NCI-H2196 treated with DMSO at 0.1 percent for 48 hours (cell line): ENCODE data around the gene GADD45GIP1.
"Not testable (repeated sequence)": the region's sequence is repeated elsewhere in the genome, so short reads cannot be mapped to it uniquely, and the experiment has no call there.

ENCODE experiments used
- DNase-seq: peaks from one replicate; lab custom pipeline; 2025; ENCODE audit not compliant: unreplicated experiment; lab: John Stamatoyannopoulos, UW

GADD45GIP1 gene

DNA sequence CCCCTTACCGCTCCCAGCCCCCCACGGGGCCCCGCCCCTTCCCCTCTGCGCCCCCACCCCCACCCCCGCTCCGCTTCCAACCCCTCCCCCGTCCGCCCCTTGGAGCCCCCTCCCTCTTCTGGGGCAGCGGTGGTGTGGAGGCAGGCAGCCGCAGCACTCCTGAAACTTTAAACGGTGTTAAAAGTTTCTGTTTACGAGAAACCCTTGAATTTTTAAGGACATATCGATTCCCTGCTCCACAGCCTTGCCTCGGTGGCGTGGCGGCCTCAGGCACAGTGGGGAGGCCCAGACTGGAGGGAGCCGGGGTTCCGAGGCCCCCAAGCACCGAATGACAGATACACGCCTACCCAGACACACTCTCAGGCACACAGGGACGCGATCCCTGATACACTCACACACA is 33.4 kb upstream of the GADD45GIP1 start:
- no peak for DNase-seq

DNA sequence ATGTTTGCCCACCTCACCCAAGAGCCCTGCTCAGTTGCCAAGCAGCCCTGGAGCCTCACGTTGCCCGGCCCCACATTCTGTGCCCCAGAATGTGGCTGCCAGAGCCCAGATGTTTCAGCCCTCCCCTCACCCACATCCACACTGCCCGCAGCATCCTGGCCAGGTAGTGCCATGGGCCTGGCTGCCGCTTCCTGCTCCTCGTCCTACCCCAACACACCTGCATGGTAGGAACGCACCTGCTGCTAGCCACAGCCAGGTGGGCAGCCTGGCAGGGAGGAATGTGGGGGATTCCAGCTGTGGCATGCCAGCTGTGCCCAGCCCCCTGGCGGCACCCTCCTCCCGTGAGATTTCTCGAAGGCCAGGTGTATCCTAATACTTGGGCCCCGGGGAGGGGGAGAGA is 30.8 kb upstream of the GADD45GIP1 start:
- DNase-seq = no peak

DNA sequence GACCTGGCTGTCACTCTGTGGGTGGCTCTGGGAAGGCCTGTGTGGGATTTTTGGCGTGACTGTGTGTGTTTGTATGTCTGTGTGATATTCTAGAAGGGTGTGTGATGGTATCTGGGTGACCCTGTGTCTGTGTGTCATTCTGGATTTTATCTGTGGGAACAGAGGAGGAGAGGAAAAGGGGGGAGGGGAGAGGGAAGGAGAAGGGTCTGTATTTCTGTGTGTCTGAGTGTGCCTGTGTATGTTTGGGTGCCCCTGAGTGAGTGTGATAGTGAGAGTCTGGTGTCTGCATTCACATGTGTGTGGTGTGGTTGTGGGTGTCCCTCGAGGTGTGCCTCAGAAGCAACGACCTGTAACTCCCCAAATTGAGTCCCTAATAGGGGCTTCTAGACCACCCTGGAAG is 30.2 kb upstream of the GADD45GIP1 start:
- DNase-seq = no peak

- DNase-seq = no peak
Observed at GRCh38 chr19:12986726-12987125, 29.7 kb upstream of the GADD45GIP1 start.

GRCh38 chr19:12985049-12985776 is 28.2 kb upstream of the GADD45GIP1 start:
- DNase-seq = no peak

DNA sequence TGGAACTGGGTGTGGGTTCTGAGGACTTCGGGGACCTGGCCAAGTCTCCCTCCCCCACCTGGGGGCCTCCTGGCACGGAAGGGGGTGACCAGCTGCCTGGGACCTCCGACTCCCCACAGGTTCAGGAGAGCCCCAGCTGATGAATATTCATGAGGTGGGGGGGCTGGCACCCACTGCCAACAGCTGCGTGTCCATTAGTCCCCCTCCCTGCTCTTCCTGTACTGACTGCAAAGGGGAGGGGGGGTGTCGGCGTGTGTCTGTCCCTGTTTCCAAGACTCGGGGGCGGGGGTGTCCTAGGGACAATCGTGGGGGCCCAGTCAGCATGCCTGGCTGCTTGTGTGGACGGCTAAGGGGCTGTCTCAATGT is 27.6 kb upstream of the GADD45GIP1 start:
- no peak for DNase-seq

DNA sequence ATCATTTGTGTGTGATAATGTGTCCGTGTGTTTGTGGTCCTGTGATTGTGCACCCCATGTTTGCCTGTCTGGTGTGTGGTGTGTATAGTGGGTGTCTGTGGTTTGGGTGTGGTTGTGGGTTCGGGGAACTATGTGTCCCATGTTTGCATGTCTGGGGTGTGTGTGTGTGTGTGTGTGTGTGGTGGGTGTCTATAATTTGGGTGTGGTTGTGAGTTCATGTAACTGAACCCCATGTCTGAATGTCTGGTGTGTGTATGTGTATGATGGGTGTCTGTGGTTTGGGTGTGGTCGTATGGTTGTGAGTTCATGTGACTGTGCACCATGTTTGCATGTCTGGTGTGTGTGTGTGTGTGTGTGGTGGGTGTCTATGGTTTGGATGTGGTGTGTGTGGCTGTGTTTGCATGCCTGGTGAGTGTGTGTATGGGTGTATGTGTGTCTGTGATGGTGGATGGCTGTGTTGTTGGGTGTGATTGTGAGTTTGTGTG is 27.2 kb upstream of the GADD45GIP1 start:
- no peak for DNase-seq

DNA sequence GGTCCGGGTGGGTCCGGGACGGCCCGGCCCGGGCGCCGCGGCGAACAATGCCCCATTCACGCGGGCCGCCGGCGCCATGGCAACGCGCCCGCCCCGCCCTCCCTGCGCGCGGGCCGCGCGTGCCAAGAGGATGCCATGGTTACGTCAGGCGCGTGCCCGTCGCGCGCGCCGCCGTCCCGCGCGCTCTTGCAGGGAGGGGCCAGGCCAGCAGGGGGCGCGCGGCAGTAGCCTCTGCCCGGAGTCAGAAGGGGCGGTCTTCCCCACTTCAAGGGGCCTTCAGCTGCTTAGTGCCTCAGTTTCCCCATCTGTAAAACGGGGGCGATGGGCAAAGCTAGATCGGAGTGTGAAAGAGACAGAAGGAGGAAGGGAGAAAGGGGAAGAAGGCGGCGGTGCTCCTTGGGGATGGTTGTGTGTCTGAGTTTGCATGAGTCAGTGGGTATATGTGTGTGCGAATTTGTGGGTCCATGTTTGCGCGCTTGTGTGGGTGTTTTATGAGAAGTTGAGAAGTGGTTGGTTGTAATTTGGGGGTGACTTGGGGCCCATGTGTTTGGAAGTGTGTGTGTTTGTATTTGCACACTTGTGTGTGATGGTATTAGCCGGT is 26.6 kb upstream of the GADD45GIP1 start:
- peak; percentile 43 for DNase-seq

- no peak for DNase-seq
Observed at GRCh38 chr19:12983091-12983490, 26.1 kb upstream of the GADD45GIP1 start.

DNA sequence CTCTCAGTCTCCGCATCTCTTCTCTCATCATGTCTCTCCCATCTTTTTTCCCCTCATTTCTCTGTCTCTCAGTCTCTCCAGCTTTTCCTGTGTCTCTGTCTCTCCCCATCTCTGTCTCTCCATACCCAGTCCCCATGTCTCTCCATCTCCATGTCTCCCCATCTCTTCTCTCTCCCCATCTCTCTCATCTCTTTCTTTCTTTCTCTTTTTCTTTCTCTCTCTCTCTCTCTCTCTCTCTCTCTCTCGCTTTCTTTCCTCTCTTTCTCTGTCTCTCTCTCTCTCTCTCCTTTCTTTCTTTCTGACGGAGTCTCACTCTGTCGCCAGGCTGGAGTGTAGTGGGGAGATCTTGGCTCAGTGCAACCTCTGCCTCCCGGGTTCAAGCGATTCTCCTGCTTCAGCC is 25.6 kb upstream of the GADD45GIP1 start:
- no peak for DNase-seq

GRCh38 chr19:12979974-12980373 is 23.0 kb upstream of the GADD45GIP1 start:
- no peak for DNase-seq

DNA sequence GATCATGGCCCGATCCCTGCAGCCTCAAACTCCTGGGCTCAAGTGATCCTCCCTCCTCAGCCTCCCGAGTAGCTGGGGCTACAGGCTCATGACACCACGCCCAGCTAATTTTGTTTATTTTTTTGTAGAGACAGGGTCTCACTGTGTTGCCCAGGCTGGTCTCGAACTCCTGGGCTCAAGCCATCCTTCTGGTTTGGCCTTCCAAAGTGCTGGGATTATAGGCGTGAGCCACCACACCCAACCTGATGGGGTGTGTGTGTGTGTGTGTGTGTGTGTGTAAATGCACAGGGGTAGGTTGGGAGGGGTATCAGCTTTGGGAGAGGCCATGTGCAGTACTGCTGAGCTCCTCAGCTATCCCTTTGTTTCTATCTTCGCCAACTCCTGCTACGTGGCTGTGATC is 19.1 kb upstream of the GADD45GIP1 start:
- not testable (repeated sequence) for DNase-seq

DNA sequence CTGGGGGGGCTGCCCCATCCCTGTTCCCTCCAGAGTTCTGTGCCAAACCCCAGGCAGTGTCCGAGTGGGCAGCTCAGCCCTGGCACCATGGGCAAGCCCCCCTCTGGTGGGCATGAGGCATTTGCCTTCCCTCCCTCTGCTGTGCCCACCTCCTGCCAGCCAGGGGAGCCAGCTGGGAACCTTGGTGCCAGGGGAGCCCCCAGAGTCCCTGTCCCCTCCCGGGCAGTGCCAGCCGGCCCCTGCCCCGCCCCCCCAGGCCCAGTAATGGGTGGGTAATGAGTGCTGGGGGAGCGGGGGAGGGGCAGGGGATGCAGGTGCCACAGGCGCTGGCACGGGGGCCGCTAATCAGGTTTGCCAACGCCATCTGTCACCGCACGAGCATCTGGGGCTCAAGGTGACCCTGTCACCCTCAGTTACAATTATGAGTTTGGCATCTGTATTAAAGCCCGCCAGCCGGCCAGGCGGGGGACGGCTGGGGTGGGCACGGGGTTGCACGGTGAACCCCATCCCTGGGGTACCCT is 18.3 kb upstream of the GADD45GIP1 start:
- DNase-seq = no peak

- DNase-seq = no peak
Observed at GRCh38 chr19:12974301-12975220, 17.5 kb upstream of the GADD45GIP1 start.

DNA sequence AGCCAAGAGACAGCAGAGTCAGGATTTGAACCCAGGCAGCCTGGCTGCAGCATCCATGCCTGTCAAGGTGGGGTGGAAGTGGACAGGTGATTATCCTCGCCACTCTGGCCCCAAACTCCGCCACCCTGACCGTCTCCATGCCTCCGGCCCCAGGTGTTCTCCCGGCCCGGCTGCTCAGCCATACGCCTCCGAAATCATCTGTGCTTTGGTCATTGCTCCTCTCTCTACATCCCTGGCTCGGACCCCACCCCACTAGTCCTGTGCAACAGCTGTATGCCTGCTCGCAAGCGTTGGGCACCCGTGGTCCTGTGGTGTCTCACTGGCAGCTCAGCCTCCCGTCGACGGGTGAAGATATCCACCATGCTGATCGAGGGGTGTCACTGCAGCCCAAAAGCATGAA is 16.2 kb upstream of the GADD45GIP1 start:
- DNase-seq = no peak

GRCh38 chr19:12970070-12970820 is 13.2 kb upstream of the GADD45GIP1 start:
- DNase-seq = no peak

DNA sequence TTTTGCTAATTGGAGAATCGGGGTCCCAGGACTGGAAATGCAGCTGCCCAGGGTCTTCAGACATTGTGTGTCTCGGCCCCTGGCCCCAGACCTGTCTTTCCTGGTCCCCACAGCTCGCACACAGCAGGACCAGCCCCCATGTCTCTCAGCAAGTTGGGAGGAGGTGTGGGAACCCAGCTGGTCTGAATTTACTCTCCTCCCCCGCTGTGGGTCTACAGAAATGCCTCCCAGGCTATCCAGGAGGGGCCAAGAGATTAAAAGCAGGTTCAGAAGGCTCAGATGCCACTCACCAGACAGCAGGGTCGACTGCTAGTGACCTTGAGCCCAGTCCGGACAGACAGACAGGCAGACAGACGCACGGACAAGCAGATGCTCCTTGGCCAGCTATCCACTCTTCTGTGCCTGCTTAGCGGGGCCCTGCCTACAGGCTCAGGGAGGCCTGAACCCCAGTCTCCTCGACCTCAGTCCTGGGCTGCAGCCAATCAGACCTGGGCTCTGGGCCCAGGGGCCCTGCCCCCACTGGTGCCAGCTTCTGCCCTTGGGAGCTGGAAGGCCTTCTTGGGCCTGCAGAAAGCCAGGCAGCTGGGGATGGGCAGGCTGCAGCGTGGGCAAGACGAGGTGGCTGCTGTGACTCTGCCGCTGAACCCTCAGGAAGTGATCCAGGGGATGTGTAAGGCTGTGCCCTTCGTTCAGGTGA is 12.4 kb upstream of the GADD45GIP1 start, which contains the start of gene DAND5:
Gene DAND5 (plus strand): TSS at position 285 of the 697 bp plus-strand sequence. CDS start 85 bp downstream, at position 370.
- no peak for DNase-seq

DNA sequence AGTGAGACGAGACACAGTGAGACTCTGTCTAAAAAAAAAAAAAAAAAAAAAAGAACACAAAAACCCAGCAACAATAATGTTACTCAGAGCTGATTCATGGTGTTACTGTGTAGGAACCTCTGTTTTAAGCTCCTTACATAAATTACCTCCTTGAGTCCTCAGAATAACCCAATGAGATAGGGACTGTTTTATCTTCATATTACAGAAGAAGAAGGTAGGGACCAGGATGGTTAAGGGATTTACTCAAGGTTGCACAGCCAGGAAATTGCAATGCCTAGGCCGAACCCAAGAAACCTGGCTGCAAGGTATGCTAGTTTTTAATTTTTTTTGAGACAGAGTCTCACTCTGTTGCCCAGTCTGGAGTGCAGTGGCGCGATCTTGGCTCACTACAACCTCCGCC is 10.9 kb upstream of the GADD45GIP1 start:
- DNase-seq = no peak

- no peak for DNase-seq
Observed at GRCh38 chr19:12965812-12966135, 8.8 kb upstream of the GADD45GIP1 start.
